NCI-H82 treated with DMSO at 0.1 percent for 48 hours (cell line): ENCODE measurements around the gene TMC5.

Source experiments
- DNase-seq: peaks from one replicate; lab custom pipeline; 2025; ENCODE audit not compliant: unreplicated experiment; lab: John Stamatoyannopoulos, UW

Gene TMC5

DNA sequence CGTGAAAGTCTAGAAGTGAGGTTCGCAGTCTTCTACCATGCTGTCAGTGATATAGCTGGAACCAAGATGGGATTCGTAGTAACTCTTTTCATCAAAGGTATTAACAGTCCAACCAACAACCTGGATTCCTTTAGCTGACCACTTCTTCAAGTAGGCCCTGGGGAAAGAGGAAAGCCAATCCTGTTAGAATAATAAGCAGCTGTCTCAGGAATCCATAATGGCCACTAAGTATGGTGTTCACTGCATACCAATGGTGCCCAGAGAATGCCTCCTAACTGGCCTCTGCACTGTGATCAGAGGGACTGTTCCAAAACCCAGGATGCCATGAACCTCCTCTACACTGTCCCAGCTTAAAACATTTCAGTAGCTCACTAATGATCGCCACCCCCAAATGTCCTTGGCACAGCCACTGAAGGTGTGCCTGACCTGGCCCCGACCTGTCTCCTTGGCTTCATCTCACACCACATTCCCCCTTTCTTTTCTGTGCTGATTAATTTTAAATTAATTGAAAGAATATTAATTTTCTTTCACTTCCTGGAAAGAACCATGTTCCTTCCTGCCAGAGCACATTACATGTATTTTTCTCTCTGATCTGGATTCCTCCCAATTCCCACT lies 85.9 kb downstream of the TMC5 start:
- no peak for DNase-seq

DNA sequence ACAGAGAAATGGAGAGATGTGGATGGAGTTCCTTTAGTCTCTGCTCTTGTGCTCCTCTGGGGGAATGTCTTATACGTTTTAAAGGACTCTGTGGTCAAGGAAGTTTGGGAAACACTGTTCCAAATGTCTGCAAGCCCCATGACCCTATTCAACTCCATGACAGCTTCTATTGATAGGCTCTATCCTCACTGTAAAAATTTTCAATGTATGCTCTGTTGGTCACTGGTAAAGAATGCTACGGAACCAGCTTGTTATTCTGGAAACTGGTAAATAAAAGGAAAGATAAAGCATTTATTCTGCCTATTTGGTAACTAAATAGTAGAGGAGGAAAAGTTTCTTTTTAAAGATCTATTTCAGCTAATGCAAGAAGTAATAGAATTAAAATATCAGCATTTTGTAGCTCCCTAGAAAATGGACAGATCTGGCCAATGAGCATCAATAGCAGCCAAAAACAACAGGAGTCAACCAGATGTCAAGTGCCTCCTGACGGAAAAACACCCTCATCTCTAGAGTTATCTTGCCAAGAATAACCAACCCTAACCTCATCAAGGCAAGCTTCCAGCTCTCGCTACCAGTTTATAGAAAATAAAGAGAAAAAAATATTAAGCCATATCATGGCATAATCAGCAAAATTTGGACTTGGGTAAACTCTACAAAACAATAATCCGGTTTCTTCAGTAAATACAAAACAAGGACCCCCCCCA lies 88.1 kb downstream of the TMC5 start:
- DNase-seq = no peak

DNA sequence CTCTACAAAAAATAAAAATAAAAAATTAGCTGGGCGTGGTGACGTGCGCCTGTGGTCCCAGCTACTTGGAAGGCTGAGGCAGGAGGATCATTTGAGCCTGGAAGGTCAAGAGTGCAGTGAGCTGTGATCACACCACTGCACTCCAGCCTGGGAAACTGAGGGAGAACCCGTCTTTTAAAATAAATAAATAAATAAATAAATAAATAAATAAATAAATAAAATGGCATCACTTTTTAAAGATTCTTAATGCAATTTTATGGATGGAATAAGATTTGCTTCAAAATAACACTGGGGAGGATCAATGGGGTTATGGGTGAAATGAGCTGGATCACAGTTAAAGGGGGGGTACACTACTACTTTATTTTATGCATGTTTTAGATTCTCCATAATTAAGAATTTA lies 89.3 kb downstream of the TMC5 start:
- no peak for DNase-seq

DNA sequence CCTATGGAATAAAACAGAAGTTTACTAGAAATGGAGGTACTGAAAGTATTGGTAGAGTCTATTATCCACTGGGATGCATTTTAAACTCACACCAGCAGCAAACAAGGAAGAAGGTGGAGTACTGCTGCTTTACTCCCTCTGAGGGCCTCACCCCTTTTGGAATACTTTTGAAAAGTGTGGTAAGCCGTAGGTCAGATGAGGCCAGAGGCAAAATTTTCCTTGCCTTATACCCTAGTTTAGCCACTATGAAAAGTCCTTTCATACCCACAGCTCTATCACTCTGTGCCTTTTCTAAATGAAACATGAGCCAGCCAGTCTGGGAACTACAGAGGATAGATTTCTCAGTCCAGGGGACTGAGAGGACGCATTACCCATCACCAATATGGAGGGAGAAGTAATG lies 90.2 kb downstream of the TMC5 start:
- DNase-seq = no peak

DNA sequence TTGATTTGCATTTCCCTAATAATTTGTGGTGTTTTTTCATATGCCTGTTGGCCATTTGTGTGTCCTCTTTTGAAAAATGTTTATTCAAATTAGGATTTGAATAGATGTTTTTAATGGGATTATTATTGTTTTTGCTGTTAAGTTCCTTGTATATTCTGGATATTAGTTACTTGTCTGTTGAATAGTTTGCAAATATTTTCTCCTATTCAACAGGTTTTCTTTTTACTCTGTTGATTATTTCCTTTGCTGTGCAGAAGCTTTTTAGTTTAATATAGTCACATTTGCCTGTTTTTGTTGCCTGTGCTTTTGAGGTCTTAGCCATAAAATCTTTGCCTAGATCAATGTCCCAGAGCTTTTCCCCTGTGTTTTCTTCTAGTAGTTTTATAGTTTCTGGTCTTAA lies 94.6 kb downstream of the TMC5 start:
- no peak for DNase-seq

DNA sequence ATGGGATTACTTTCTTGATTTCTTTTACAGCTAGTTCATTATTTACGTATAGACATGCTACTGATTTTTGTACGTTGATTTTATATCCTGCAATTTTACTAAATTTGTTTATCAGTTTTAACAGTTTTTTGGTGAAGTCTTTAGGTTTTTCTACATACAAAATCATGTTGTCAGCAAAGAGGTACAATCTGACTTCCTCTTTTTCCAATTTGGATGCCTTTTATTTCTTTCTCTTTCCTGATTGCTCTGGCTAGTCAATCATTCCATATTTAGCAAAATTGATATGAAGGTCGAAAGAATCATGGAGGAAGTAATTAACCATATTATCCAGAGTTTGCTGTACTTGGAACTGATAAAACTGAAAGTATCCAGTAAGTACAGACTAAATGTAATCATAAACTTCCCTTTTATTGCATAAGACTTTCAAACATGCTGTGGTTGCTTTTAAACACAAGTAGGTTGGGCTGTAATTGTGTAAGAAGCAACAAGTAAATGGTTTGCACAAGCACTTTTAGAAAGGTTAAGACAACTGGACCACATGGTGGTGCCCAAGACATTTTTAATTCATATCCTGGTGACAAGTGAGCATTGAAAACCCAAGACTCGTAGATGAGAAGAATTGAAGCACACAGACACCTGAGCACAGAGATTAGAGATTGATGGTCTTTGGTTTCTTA lies 95.8 kb downstream of the TMC5 start:
- no peak for DNase-seq

DNA sequence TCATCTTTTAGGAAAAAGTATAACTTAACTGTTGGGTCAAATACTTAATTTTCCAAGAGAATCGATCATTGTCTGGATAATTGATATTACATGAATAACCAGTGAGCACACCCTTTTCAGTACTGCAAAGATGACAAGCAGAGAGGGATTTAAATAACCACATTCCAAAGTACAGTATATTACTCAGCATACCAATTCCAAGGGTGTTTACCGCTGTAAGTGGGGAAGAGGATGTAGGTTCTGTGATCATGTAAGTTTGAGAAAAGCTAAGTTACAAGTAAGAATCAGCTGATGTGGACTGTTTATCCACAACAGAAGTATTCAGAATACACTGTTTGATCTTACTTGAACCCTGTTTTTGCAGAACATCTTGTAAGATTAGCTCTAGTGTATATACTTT lies 98.1 kb downstream of the TMC5 start:
- no peak for DNase-seq

DNA sequence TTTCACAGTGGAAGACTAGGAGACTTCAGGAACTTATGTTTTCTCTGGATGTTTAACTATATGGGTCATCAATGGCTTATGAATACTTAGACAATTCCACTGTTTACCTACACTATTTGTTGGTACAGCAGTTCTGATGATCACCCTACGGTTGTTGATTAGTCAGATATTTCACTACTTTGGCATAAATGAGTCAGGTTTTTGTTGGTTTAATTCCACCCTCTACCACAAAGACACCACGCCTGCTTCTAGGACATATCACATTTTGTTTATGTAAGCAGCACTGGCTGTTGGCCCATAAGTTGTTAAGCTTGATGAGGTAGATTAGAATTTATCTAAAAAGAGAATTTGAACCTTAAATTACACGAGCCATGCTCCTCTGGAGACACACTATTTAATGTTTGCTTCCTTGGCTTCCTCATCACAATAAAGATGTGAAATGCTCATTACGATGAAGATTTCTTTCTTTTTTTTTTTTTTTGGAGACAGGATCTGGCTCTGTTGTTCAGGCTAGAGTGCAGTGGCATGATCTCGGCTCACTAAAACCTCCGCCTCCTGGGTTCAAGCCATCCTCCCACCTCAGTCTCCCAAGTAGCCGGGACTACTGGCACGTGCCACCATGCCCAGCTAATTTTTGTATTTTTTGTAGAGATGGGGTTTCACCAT lies 99.9 kb downstream of the TMC5 start:
- DNase-seq = no peak

DNA sequence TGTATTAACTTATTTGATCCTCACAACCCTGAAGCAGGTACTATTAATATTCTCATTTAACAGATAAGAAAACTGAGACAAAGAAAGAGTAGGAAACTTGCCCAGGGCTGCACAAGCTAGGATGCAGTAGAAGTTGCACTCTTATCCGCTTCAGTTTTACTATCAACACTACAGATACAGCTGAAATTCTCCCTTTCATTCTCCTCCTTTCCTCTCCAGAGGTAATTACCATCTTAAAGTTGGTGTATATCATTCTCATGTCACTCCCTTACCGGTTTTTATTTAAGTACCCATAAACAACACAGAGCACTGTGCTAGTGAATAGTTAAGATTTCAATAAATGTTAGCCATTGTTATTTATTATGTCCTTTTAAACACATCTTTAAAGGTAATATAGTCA lies 100.7 kb downstream of the TMC5 start:
- DNase-seq = no peak

DNA sequence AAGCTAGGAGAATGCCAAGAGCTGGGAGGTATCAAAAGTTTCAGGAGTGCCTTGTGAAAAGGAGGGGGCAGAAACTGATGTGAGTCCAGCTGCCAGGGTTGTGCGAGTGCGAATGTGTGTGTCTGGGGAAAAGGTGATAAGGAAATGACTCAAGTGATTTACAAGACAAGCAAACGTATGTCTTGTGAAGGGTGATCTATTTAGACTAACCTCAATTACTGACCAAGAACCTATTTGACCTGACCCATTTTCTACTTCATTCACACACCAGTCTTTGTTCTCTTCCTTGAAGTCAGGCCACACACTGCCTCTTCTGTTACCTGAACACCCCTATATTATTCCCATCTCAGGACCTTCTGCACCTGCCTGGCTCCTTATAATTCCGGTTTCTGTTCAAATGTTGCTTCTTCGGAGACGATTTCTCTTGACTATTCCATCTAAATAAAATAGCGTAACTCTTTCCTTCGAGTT lies 103.2 kb downstream of the TMC5 start:
- no peak for DNase-seq

DNA sequence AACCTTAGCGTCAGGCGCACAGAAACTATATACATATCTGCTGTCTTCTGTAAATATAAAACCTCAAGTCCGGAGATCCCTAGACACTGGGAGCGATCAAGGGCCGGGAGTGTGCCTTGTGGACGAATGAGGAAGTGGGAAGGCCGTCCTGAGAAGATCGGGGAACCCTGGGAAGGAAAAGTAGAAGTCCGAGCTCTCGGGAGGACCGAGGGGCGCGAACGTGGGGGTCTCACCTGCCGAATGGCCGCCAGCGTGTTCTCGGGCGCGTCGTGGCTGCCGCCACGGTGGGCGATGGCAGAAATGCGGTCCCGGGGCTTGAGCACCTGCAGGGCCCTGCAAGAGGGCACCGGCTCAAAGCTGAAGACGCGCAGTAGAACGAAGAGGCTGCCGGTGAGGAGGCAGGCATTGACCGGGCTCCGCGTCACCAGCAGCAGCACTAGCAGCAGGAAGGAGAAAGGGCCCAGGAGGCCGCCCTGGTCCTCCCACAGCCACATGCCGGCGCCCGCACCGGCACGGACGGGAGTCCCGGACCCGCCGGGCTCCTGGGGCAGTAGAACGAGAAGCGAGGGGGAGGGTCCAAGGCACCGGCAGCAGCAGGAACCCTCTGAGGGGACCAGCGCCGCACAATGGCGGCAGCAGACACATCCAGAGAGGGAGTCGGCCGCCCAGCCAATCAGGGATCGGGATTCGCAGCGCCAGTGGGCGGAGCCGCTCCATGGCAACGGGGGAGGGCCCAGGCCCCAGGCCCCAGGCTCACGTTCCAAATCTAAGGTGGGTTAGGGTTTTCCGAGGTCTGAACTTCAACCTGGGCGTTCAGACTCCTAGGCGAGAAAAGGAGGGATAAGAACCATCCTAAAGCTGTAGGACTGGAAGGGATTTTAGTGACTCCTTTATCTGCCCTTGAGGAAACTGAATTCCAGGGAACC lies 104.1 kb downstream of the TMC5 start, which contains the start of gene GDE1:
TSS of gene GDE1 (minus strand) at position 628 of the 926 bp plus-strand sequence. CDS start at position 494, 134 bp downstream.
- DNase-seq = peak; percentile 80

DNA sequence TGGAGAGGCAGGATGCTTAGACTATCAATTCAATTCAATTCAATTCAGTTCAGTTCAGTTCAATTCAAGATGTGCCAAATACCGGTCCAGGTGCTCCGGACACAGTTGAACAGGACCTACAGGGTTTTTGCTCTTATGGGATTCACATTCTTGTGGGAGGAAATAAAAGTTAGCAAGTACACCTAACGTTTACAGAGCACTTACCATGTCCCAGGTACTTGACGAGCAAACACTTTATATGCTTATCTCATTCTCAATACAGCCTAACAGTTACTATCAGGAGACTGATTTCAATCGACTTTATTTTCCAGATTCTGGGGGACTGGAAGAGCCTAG lies 104.7 kb downstream of the TMC5 start:
- DNase-seq = no peak

DNA sequence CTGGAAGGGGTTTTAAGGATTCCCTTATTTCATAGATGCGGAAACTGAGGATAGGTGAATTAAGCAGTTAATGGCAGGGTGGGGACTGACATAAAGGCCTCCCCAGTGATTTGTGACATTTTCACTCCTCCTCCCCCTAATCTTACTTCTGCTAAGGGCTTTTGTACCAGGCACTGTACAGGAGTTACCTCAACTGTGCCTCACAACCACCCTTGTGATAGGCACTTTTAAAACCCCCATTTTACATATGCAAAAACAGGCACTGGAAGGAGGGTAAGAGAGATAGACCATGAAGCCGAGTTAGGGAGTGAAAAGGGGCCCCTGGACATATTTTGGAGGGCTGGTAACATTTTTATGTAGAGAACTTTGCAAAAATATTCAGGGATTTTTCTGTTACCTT lies 105.1 kb downstream of the TMC5 start:
- peak; percentile 60 for DNase-seq

DNA sequence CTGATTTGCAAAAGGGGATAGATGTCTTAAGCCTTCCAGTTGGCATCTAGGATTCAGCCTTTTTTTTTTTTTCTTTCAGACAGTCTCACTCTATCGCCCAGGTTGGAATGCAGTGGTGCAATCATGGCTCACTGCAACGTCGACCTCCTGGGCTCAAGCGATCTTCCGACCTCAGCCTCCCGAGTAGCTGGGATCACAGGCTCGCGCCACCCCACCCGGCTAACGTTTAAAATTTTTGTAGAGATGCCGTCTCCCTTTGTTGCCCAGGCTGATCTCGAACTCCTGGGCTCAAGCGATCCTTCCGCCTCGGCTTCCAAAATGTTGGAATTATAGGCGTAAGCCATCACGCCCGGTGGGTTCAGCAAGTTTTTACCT lies 105.5 kb downstream of the TMC5 start:
- DNase-seq = no peak

DNA sequence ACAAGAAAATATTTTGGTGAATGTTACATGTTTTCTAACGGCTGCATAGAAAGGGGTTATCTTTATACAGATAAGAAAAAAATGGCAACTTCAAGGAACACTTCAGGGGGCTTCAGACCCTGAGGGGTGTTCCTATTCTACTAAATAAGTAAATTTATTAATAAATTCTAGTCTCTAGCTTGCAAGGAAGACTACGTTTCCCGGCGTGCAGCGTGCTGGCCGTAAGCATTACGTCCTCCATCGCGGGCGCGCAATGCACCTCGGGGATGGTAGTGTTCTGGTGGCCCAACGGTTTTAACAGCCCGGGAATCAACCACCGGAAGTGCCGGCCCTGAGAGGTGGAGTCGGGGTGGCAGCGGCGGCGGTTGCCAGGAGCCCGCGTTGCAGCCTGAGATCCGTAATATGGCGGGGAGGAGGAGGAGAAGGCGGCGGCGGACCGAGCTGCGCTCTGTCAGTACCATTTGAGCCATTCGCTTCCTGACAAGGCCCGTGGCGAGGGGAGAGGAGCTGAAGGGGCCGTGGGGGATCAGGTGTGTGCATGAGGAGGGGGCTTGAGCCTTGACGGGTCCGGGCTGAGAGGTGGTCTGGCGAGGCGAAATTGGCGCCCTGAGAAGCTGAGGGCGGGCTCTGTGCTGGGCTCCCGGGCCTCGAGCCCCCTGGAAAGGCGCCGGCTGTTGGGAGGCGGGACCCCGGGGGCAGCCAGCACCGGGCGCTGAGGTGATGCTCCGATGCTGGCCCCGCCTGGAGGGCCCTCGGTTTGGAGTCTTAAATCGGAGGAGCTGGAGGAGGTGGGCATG lies 106.1 kb downstream of the TMC5 start, which contains the start of gene CCP110:
TSS of gene CCP110 (plus strand) at position 384 of the 797 bp plus-strand sequence. CDS start 3,940 bp downstream, outside the sequence.
- peak; percentile 92 for DNase-seq

DNA sequence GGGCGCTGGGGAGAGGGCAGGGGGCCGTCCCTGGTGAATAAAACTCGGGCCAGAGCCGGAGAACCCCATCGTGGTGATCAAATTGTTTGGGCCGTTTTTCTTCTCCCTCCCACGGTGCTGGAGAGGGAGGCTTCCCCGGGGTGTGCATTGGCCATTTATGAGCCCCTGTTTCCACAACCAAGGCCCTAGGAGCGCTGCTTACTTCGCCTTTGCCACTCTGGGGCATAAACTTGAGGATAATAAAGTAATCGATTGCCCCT lies 106.6 kb downstream of the TMC5 start:
- no peak for DNase-seq

DNA sequence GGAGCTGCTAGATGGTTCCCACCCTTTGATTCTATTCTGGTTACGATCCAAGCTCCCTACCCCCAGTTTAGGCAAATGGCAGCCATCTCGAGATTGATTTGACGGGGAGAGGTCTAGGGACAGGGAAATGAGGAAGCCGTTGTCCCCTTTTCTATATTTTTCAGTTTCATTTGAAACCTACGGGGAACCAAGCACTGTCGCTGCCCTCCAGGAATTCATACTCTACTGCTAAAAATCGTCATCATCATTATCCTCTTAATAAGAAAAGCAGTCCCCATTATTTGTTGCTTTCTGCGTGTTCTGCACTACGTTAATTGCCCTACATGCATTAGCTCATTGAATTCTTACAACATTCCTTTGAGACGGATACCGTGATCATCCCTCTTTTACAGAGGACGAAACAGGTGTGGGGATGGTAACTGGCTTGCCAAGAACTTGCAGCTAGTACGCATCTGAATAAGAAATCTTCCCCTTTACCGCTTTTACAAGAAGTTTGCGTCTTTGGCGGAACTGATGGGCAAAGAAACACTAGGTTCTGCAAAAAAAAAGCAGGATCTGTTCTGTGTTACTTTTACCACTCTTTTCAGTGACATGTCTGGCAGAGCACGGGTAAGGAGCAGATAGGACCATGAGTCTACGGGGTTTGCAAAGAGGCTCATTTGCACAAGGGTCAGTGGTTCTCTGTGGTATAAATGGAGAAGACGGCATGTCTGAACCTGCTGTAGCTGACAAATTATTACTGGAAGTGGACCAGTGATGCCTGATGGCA lies 107.1 kb downstream of the TMC5 start:
- DNase-seq = no peak

DNA sequence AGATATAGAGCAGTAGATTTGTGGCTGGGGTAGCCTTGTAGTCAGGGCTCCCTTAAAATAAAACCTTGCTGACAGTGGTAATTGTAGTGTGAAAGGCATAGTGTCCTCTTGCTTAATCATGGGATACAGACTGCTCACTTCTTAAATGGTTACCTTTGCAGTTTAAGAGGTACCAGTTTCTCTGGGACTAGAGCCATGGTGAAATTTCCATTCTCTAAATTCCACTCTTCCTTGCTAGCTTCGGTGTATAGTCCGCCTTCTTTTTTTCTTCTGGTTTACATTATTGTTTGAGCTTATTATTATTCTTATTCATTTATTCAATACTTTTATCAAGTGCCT lies 107.7 kb downstream of the TMC5 start:
- DNase-seq = no peak

DNA sequence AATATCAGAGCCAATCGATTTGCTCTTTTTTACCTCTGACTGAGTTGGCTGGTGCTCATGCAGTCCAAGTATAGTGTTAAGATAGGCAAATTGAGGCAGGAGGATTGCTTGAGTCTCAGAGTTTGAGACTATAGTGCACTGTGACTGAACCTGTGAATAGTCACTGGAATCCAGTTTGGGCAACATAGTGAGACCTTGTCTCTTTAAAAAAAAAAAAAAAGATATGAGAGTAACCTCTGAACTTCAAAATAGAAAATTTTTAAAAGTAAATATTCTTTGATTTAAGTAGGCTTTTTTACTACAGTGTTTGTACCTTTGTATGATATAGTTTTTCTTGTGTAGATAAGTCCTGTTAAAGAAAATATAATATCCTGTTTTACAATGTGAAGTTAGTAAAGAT lies 109.5 kb downstream of the TMC5 start:
- no peak for DNase-seq

DNA sequence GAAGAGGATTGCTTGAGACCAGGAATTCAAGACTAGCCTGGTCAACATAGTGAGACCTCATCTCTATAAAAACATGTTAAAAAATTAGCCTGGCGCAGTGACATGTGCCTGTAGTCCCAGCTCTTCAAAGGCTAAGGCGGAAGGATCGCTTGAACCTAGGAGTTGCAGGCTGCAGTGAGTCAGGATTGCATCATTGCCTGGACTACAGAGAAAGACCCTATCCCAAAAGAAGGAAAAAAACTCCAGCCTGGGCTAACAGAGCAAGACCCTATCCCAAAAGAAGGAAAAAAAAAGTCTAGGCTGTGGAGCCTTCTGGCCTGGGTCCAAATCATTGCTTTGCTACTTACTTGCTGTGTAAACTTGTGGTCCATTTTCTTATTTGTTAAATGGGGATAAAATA lies 111.0 kb downstream of the TMC5 start:
- no peak for DNase-seq
